Astrocyte of the spinal cord (primary cell): Measurements from ENCODE around the gene BTBD9.

Source experiments
- DNase-seq: peaks from one replicate; pipeline ENCODE4 v3.0.0; 2011; ENCODE audit warnings: low read depth, low spot score
- H3K4me3 ChIP-seq: 2 replicates; pipeline ENCODE4 v1.5.1; 2011; ENCODE audit warnings: low read depth, mild to moderate bottlenecking, low read length, moderate library complexity
- in situ Hi-C: cut with HindIII; loops from 2 replicates; pipeline ENCODE4 v1.10.0; 2017; ENCODE audit warnings: low sequenced_read_pairs
- TF ChIP-seq, protein P1 (sequence below): IDR thresholded peaks from 2 replicates; pipeline ENCODE4 v1.5.1; 2012; ENCODE audit warnings: low read depth, mild to moderate bottlenecking, low read length, inconsistent platforms

The BTBD9 gene

GRCh38 chr6:38241200-38241871 is 398.4 kb downstream of the BTBD9 start:
- H3K4me3 ChIP-seq: no peak overlapping the region
- no peak for DNase-seq
- TF ChIP-seq, protein P1, sequence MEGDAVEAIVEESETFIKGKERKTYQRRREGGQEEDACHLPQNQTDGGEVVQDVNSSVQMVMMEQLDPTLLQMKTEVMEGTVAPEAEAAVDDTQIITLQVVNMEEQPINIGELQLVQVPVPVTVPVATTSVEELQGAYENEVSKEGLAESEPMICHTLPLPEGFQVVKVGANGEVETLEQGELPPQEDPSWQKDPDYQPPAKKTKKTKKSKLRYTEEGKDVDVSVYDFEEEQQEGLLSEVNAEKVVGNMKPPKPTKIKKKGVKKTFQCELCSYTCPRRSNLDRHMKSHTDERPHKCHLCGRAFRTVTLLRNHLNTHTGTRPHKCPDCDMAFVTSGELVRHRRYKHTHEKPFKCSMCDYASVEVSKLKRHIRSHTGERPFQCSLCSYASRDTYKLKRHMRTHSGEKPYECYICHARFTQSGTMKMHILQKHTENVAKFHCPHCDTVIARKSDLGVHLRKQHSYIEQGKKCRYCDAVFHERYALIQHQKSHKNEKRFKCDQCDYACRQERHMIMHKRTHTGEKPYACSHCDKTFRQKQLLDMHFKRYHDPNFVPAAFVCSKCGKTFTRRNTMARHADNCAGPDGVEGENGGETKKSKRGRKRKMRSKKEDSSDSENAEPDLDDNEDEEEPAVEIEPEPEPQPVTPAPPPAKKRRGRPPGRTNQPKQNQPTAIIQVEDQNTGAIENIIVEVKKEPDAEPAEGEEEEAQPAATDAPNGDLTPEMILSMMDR: no peak
- in situ Hi-C loops: no loop called here

DNA sequence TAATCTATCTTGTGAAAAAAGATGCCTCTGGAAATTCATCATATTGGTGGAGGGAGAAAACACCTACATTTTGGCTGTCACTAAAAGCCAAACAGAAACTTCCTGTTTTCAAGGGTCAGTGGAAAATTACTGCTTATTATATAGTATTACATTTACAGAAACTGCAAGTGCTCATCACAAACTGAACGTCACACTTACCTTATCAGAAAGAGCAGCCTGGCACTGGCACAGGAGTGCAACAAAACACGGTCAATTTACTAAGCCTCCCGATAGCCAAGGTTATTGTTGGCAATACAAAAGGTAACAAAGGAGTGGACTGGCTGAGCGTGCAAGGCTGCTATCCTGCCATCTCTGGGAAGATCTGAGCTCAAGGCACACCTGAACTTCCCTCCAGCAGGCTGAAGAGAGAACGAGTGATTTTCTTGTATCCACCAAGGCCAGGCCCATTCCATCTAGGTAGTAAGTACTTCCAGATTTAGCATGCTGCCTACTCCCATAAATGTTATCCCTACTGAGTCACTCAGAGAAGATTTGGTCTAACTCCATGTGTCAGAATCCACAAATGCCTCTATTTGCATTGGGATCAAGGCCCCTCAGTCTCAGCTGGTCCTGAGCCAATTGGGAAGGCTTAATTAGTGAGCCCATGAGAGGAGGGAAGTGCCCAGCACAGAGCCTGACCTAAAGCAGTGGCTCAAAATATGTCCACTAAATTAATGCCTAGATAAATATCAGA is 399.8 kb downstream of the BTBD9 start:
- in situ Hi-C loops: no loop called here

DNA sequence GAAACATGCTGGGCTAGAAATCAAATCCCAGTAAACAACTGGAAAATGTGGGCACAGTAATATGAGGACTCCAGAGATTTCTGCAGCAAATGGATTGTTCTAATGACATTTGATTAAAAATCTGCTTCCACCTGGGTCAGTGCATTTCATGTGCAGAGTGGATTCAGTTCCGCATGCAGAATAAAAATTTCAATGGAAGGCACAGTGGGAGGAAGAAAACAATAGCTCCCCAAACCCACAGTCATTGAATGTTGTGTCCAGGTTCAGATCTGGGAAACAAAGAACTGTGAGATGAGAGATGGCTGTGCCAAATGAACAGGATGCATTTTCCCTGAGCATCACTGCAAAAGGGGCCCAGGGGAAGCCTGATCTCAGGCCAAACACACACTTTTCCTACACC is 403.1 kb downstream of the BTBD9 start:
- in situ Hi-C loops: no loop called here
- no peak for DNase-seq
- TF ChIP-seq, protein P1: no peak
- H3K4me3 ChIP-seq: no peak overlapping the region

More for the DNA sequence above, 399.8 kb downstream of the BTBD9 start:
- peak; percentile 27 for DNase-seq
- no peak overlapping the region for H3K4me3 ChIP-seq
- TF ChIP-seq, protein P1: no peak

- no peak overlapping the region for H3K4me3 ChIP-seq
- DNase-seq: no peak
- TF ChIP-seq, protein P1: no peak
- in situ Hi-C loops: no loop called here
Measured at GRCh38 chr6:38234934-38235682, 404.6 kb downstream of the BTBD9 start.

GRCh38 chr6:38234141-38234540 is 405.6 kb downstream of the BTBD9 start:
- in situ Hi-C loops: no loop called here

More at GRCh38 chr6:38234141-38234540, 405.6 kb downstream of the BTBD9 start:
- TF ChIP-seq, protein P1: no peak
- no peak for DNase-seq
- H3K4me3 ChIP-seq: no peak overlapping the region
